CD14-positive monocyte (primary cell): ENCODE results near the gene CDH2. TPM values are rescaled to one million over a fixed set of nuclear protein-coding genes. Genes with fewer than 3 reads are reported as not detected.

Experiments used
- DNase-seq, 3 donors: peaks; one replicate each; pipeline ENCODE4 v3.0.0-alpha.2; 2011 to 2022
- H2AFZ ChIP-seq: 2 replicates; pipeline ENCODE4 v1.6.0; 2012; ENCODE audit warnings: mild to moderate bottlenecking, low read depth, low read length, inconsistent platforms; ENCODE audit not compliant: insufficient read depth, poor library complexity, severe bottlenecking
- H3K27ac ChIP-seq, 2 donors: 1 replicate in 1 of 2; 2 replicates in 1 of 2; pipeline ENCODE4 v1.5.1; 2012 to 2013; ENCODE audit warnings: low read length in 2 of 2, control low read depth in 1 of 2, inconsistent platforms in 1 of 2, low read depth in 1 of 2, mild to moderate bottlenecking in 1 of 2
- H3K27me3 ChIP-seq, 2 donors: one replicate each; pipeline versions ENCODE4 v1.6.0 to v1.6.1; 2011 to 2013; ENCODE audit warnings: low read length in 2 of 2; ENCODE audit not compliant: control insufficient read depth in 2 of 2, insufficient read depth in 2 of 2
- H3K36me3 ChIP-seq, 2 donors: replicated peaks in 1 of 2; 1 replicate in 1 of 2; 2 replicates in 1 of 2; pipeline versions ENCODE4 v1.5.1 to v1.6.1; 2012 to 2013; ENCODE audit warnings: low read length in 2 of 2, control low read depth in 1 of 2, inconsistent platforms in 1 of 2, mild to moderate bottlenecking in 1 of 2; ENCODE audit not compliant: insufficient read depth in 2 of 2, control insufficient read depth in 1 of 2
- H3K4me1 ChIP-seq, 2 donors: 1 replicate in 1 of 2; 2 replicates in 1 of 2; pipeline versions ENCODE4 v1.5.1 to v1.6.1; 2012 to 2013; ENCODE audit warnings: low read length in 2 of 2, control low read depth in 1 of 2, inconsistent platforms in 1 of 2, mild to moderate bottlenecking in 1 of 2, moderate library complexity in 1 of 2; ENCODE audit not compliant: insufficient read depth in 2 of 2, control insufficient read depth in 1 of 2
- H3K4me2 ChIP-seq: replicated peaks from 2 replicates; pipeline ENCODE3; 2012; ENCODE audit warnings: low read length, moderate library complexity, mild to moderate bottlenecking; ENCODE audit not compliant: poor library complexity, severe bottlenecking; ENCODE audit errors: extremely low read depth
- H3K4me3 ChIP-seq, 3 experiments: fragments of 200-600 bp in 1 of 3; sonication (generic) in 1 of 3; replicated peaks in 1 of 3; 1 replicate in 2 of 3; 2 replicates in 1 of 3; pipeline ENCODE4 v1.5.1; 2011 to 2013; ENCODE audit warnings: low read length in 3 of 3, mild to moderate bottlenecking in 3 of 3, control low read depth in 2 of 3, low read depth in 2 of 3, inconsistent platforms in 1 of 3, moderate library complexity in 1 of 3
- H3K79me2 ChIP-seq: 2 replicates; pipeline ENCODE4 v1.6.0; 2012; ENCODE audit warnings: mild to moderate bottlenecking, control low read depth, inconsistent platforms, low read length, moderate library complexity; ENCODE audit not compliant: insufficient read depth
- H3K9ac ChIP-seq: 2 replicates; pipeline ENCODE4 v1.6.0; 2017; ENCODE audit warnings: low read length, mild to moderate bottlenecking; ENCODE audit not compliant: insufficient read depth, poor library complexity, severe bottlenecking
- H3K9me3 ChIP-seq, 2 donors: replicated peaks in 1 of 2; 1 replicate in 1 of 2; 2 replicates in 1 of 2; pipeline versions ENCODE4 v1.5.1 to v1.6.1; 2012 to 2013; ENCODE audit warnings: low read length in 2 of 2, control low read depth in 1 of 2; ENCODE audit not compliant: control insufficient read depth in 1 of 2, insufficient read depth in 1 of 2
- H4K20me1 ChIP-seq: 2 replicates; pipeline ENCODE4 v1.6.0; 2012; ENCODE audit warnings: mild to moderate bottlenecking, low read length, control low read depth, moderate library complexity; ENCODE audit not compliant: insufficient read depth
- H3K27ac Mint-ChIP-seq, 7 donors: one replicate each; pipeline ENCODE4 v1.8.0; 2020; ENCODE audit warnings: mild to moderate bottlenecking in 7 of 7, mixed read lengths in 7 of 7, moderate library complexity in 6 of 7, inconsistent platforms in 2 of 7
- H3K27me3 Mint-ChIP-seq, 3 donors: one replicate each; pipeline ENCODE4 v1.8.0; 2021 to 2022; ENCODE audit warnings: low read depth in 3 of 3, mild to moderate bottlenecking in 3 of 3, mixed read lengths in 3 of 3, moderate library complexity in 3 of 3, inconsistent platforms in 1 of 3
- H3K36me3 Mint-ChIP-seq, 2 donors: one replicate each; pipeline ENCODE4 v1.8.0; 2020; ENCODE audit warnings: mixed read lengths in 2 of 2, inconsistent platforms in 1 of 2, mild to moderate bottlenecking in 1 of 2
- H3K4me1 Mint-ChIP-seq: one replicate; pipeline ENCODE4 v1.8.0; 2020; ENCODE audit warnings: mild to moderate bottlenecking, mixed read lengths
- H3K4me3 Mint-ChIP-seq, 2 donors: one replicate each; pipeline ENCODE4 v1.8.0; 2020; ENCODE audit warnings: mild to moderate bottlenecking in 2 of 2, mixed read lengths in 2 of 2, moderate library complexity in 1 of 2
- H3K9me3 Mint-ChIP-seq, 7 donors: one replicate each; pipeline ENCODE4 v1.8.0; 2020 to 2022; ENCODE audit warnings: mixed read lengths in 7 of 7, mild to moderate bottlenecking in 6 of 7, moderate library complexity in 6 of 7, inconsistent platforms in 2 of 7
- CTCF ChIP-seq: fragments of 200-600 bp; IDR thresholded peaks from one replicate; pipeline ENCODE4 v1.8.0; 2022; ENCODE audit warnings: antibody characterized with exemption, mild to moderate bottlenecking
- whole genome bisulfite sequencing: methylation state at CpG from one replicate; pipeline ENCODE4 v1.1.5; 2013; ENCODE audit warnings: missing lambda C conversion rate; ENCODE audit not compliant: insufficient coverage; 5-methylcytosine and 5-hydroxymethylcytosine counted together
- intact Hi-C, 2 donors: fragments of 100-400 bp; cut with micrococcal nuclease; formaldehyde crosslinking; loops; one replicate each; pipeline versions ENCODE4 v1.15.0 to v1.15.1; 2023
- polyA plus RNA-seq, 3 donors: library from polyadenylated mRNA; depleted of rRNA in 1 of 3; unstranded in 2 of 3; stranded (reverse) in 1 of 3; fragments of 300-500 nt in 2 of 3; fragments of >200 nt in 1 of 3; fragmentation: Illumina TruSeq in 2 of 3; gene quantifications; 1 replicate in 2 of 3; 2 replicates in 1 of 3; pipeline ENCODE4 v1.2.3, GENCODE V29; 2012 to 2021

The CDH2 gene
- polyA plus RNA-seq, 3 donors = 0.03 to 0.32 (median 0.08) TPM

- Histone ChIP-seq H3K27ac (no peak overlapping the region), H3K27me3 (no peaks in the 10 kb centered on the region), H3K4me2 (no peak overlapping the region), H3K9ac (no peak overlapping the region), H2AFZ (no peak overlapping the region), H3K36me3 (no peaks in the 10 kb centered on the region), H3K79me2 (no peaks in the 10 kb centered on the region), H4K20me1 (no peaks in the 10 kb centered on the region), H3K4me3 (no peak overlapping the region), H3K9me3 (no peaks in the 10 kb centered on the region), H3K4me1 (no peaks in the 10 kb centered on the region)
- peaks cover 0 to 2% (median 0%) of the 10 kb centered on the region in 7 donors for H3K9me3 Mint-ChIP-seq
- no CpG with 5 or more reads among the region's 3 CpGs for WGBS
- DNase-seq = no peak
- no peak overlapping the region for H3K4me3 Mint-ChIP-seq
- no peak for TF ChIP-seq CTCF
- no peaks in the 10 kb centered on the region for H3K36me3 Mint-ChIP-seq
- peaks cover under 1% of the 10 kb centered on the region for H3K4me1 Mint-ChIP-seq
- H3K27ac Mint-ChIP-seq = no peak overlapping the region
- H3K27me3 Mint-ChIP-seq = no peaks in the 10 kb centered on the region
- intact Hi-C loops = no loop called here
These were observed 131.1 kb downstream of the CDH2 start for GRCh38 chr18:28045880-28046279.

GRCh38 chr18:28045176-28045810, 131.6 kb downstream of the CDH2 start:
- Histone ChIP-seq H3K79me2 (no peaks in the 10 kb centered on the region), H4K20me1 (no peaks in the 10 kb centered on the region), H3K27ac (no peak overlapping the region), H3K9me3 (no peaks in the 10 kb centered on the region), H2AFZ (no peak overlapping the region), H3K36me3 (no peaks in the 10 kb centered on the region), H3K9ac (no peak overlapping the region), H3K4me2 (no peak overlapping the region), H3K27me3 (no peaks in the 10 kb centered on the region), H3K4me1 (peaks cover 0 to under 1% of the 10 kb centered on the region in 2 donors), H3K4me3 (no peak overlapping the region)
- peaks cover 0 to 2% (median 0%) of the 10 kb centered on the region in 7 donors for H3K9me3 Mint-ChIP-seq
- DNase-seq = no peak
- H3K27me3 Mint-ChIP-seq = no peaks in the 10 kb centered on the region
- H3K4me3 Mint-ChIP-seq = no peak overlapping the region
- 43% methylated on average over 1 of the region's 3 CpGs for WGBS
- intact Hi-C loops = no loop called here
- H3K27ac Mint-ChIP-seq = no peak overlapping the region
- H3K4me1 Mint-ChIP-seq = peaks cover 4% of the 10 kb centered on the region
- no peak for TF ChIP-seq CTCF
- H3K36me3 Mint-ChIP-seq = no peaks in the 10 kb centered on the region
